ENCODE measurements around the gene LINC00305.

Gene LINC00305

DNA sequence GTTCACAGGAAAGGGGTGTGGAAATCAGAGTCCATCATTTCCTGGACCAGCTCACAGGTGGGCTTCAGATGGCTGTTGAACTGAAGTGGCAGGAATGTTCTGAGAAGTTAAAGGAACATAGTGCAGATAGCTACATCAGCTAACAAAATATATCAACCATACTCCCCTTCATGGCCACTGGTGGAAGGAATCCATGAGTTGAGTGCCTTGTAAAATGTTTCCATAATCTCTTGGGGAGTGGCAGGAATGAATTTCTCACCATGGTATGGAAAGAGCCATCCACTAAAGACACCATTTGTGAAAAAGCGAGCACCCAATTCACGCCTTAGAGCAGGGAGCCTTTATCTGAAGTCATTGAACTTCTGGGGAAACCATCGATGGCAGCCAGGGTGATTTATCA lies at the start of gene LINC00305:
TSS of gene LINC00305 (minus strand) at position 101 of the 400 bp plus-strand sequence.
- DNase-seq (ENCODE audit: low read depth), result no peak
- no peak within 1 kb of the TSS for H3K4me3 ChIP-seq (ENCODE audit: low read depth, low read length)
- TF ChIP-seq, protein P1, sequence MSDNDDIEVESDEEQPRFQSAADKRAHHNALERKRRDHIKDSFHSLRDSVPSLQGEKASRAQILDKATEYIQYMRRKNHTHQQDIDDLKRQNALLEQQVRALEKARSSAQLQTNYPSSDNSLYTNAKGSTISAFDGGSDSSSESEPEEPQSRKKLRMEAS (IDR thresholded peaks at IDR 0.05; ENCODE audit: low read depth, low read length), result no peak
- TF ChIP-seq, protein P2, sequence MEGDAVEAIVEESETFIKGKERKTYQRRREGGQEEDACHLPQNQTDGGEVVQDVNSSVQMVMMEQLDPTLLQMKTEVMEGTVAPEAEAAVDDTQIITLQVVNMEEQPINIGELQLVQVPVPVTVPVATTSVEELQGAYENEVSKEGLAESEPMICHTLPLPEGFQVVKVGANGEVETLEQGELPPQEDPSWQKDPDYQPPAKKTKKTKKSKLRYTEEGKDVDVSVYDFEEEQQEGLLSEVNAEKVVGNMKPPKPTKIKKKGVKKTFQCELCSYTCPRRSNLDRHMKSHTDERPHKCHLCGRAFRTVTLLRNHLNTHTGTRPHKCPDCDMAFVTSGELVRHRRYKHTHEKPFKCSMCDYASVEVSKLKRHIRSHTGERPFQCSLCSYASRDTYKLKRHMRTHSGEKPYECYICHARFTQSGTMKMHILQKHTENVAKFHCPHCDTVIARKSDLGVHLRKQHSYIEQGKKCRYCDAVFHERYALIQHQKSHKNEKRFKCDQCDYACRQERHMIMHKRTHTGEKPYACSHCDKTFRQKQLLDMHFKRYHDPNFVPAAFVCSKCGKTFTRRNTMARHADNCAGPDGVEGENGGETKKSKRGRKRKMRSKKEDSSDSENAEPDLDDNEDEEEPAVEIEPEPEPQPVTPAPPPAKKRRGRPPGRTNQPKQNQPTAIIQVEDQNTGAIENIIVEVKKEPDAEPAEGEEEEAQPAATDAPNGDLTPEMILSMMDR (IDR thresholded peaks at IDR 0.05; ENCODE audit: low read depth, low read length), result no peak
- TF ChIP-seq MYC (IDR thresholded peaks at IDR 0.05; ENCODE audit: low read depth, low read length) (no peak), POLR2A (IDR thresholded peaks at IDR 0.05; ENCODE audit: extremely low read depth, insufficient read length) (no peak)

DNA sequence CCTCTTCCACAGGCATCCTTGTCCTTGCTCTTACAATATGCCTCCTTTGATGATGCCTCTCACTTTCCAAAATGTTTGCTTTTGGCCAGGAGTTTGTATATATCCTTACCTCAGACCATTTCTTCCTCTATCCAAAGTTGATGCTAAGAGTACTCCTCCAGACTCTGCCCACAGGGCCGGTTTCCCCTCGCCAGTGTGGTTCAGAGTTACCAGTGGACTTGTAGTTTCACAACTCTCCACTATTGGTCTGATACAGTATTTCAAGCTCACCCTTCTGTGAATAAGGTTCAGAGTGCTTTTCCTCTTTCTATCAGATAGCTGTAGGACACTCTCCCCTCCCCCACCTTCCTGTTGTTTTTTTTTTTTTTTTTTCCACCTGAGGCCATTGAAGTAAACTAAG lies 42.2 kb upstream of the LINC00305 start:
- DNase-seq (ENCODE audit: low read depth), result no peak
- H3K4me3 ChIP-seq (ENCODE audit: low read depth, low read length), result no peak overlapping the region
- no peak for TF ChIP-seq MYC (IDR thresholded peaks at IDR 0.05; ENCODE audit: low read depth, low read length)
- TF ChIP-seq, protein P2 (IDR thresholded peaks at IDR 0.05; ENCODE audit: low read depth, low read length), result no peak
- TF ChIP-seq, protein P1 (IDR thresholded peaks at IDR 0.05; ENCODE audit: low read depth, low read length), result no peak
- TF ChIP-seq POLR2A (IDR thresholded peaks at IDR 0.05; ENCODE audit: extremely low read depth, insufficient read length), result no peak

DNA sequence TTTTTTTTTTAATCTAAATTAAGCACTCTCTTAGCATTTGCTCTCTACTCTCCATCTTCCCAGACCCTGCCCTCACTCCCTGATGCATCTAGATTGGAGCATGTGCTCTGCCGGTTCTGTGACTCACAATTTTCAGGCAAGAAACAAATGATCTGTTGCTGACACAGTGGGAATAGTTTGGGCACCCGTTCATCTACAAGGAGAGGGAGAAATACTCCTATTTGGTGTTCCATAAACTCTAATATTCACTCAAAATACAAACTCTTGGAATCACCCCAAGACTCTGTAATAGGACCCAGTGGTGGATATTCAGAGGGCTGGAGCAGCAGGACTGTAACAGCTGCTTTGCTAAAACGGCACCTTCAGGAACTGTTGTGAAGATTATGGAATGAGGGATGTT lies 37.1 kb upstream of the LINC00305 start:
- no peak for DNase-seq (ENCODE audit: low read depth)
- TF ChIP-seq POLR2A (IDR thresholded peaks at IDR 0.05; ENCODE audit: extremely low read depth, insufficient read length) (no peak), MYC (IDR thresholded peaks at IDR 0.05; ENCODE audit: low read depth, low read length) (no peak)
- TF ChIP-seq, protein P1 (IDR thresholded peaks at IDR 0.05; ENCODE audit: low read depth, low read length), result no peak
- TF ChIP-seq, protein P2 (IDR thresholded peaks at IDR 0.05; ENCODE audit: low read depth, low read length), result no peak

DNA sequence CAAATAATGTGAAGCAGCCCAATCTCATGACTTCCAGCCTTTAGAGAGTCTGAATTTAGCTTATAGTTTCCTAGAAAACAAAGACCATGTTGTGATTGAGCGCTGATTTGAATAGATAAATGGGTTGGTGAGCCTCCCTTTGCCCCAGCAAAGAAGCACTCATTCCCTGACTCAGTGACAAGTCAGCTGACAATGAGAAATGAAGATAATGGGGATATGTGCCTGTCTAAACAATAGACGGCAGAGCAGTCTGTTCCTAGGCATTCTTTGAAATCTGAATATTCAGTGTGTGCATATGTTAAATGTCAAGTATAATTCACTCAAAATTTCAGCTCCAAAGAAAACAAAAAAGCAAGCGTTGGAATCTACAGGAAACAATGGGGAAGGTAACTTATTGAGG lies 34.8 kb upstream of the LINC00305 start:
- H3K4me3 ChIP-seq (ENCODE audit: low read depth, low read length), result no peak overlapping the region
- TF ChIP-seq, protein P1 (IDR thresholded peaks at IDR 0.05; ENCODE audit: low read depth, low read length), result no peak
- no peak for TF ChIP-seq POLR2A (IDR thresholded peaks at IDR 0.05; ENCODE audit: extremely low read depth, insufficient read length)
- TF ChIP-seq, protein P2 (IDR thresholded peaks at IDR 0.05; ENCODE audit: low read depth, low read length), result no peak
- TF ChIP-seq MYC (IDR thresholded peaks at IDR 0.05; ENCODE audit: low read depth, low read length), result no peak
- DNase-seq (ENCODE audit: low read depth), result no peak

More for the DNA sequence above, 37.1 kb upstream of the LINC00305 start:
- H3K4me3 ChIP-seq (ENCODE audit: low read depth, low read length), result no peak overlapping the region

DNA sequence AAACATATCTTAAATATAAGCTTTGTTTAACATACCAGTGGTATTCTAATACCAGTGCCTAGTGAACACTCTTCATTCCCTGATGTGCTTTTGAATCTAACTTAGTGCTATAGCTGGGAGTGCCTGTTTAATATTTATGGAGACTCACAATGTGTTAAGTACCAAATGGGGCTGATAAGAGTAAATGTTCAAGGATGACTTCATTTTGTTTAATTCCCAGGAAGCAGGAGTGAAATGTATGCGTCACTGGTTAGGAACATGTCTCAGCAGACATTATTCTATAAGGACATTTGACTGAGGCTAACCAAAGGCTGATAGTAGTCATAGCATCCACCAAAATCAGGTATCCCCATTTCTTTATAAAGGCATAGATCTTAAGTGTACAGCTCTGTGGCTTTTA lies 31.7 kb upstream of the LINC00305 start:
- TF ChIP-seq MYC (IDR thresholded peaks at IDR 0.05; ENCODE audit: low read depth, low read length), result no peak
- TF ChIP-seq, protein P2 (IDR thresholded peaks at IDR 0.05; ENCODE audit: low read depth, low read length), result no peak
- TF ChIP-seq, protein P1 (IDR thresholded peaks at IDR 0.05; ENCODE audit: low read depth, low read length), result no peak
- TF ChIP-seq POLR2A (IDR thresholded peaks at IDR 0.05; ENCODE audit: extremely low read depth, insufficient read length), result no peak
- DNase-seq (ENCODE audit: low read depth), result no peak
- no peak overlapping the region for H3K4me3 ChIP-seq (ENCODE audit: low read depth, low read length)

Measured in NB4 (cell line).